GM12892 (cell line): ENCODE data around the gene KRTAP10-7.
"Not testable (repeated sequence)": the region's sequence is repeated elsewhere in the genome, so short reads cannot be mapped to it uniquely, and the experiment has no call there.

Experiments
- DNase-seq: peaks from one replicate; pipeline ENCODE4 v3.0.0; 2011; ENCODE audit not compliant: insufficient read length
- FAIRE-seq: peaks from 2 replicates; lab custom pipeline; 2011; peaks lifted over from hg19 to GRCh38; lab: Jason Lieb, UNC
- POLR2A ChIP-seq: IDR thresholded peaks from 2 replicates; pipeline ENCODE4 v1.6.1; 2011; ENCODE audit warnings: low read depth, low read length, control low read depth
- POLR2AphosphoS5 ChIP-seq: IDR thresholded peaks from 2 replicates; pipeline ENCODE4 v1.6.1; 2011; ENCODE audit warnings: low read depth, low read length, control low read depth
- TAF1 ChIP-seq: IDR thresholded peaks from 2 replicates; pipeline ENCODE4 v1.6.1; 2011; ENCODE audit warnings: low read depth, mild to moderate bottlenecking, control low read depth, low read length, borderline replicate concordance

KRTAP10-7 gene

GRCh38 chr21:44574457-44575306 lies 25.7 kb upstream of the KRTAP10-7 start:
- DNase-seq = no peak

GRCh38 chr21:44575307-44576024 lies 24.9 kb upstream of the KRTAP10-7 start:
- DNase-seq (no peak), FAIRE-seq (no peak)

More at GRCh38 chr21:44574457-44575306, 25.7 kb upstream of the KRTAP10-7 start:
- TF ChIP-seq POLR2AphosphoS5 = no peak
- no peak for TF ChIP-seq TAF1
- TF ChIP-seq POLR2A = no peak
- FAIRE-seq = no peak

GRCh38 chr21:44576025-44576420 lies 24.4 kb upstream of the KRTAP10-7 start:
- FAIRE-seq (no peak), DNase-seq (no peak)
- no peak for TF ChIP-seq TAF1
- no peak for TF ChIP-seq POLR2A
- TF ChIP-seq POLR2AphosphoS5 = no peak

More at GRCh38 chr21:44575307-44576024, 24.9 kb upstream of the KRTAP10-7 start:
- TF ChIP-seq POLR2A (no peak), POLR2AphosphoS5 (no peak), TAF1 (no peak)

- TF ChIP-seq POLR2A = no peak
- TF ChIP-seq POLR2AphosphoS5 = no peak
- TF ChIP-seq TAF1 = no peak
- DNase-seq (no peak), FAIRE-seq (no peak)
Measured at GRCh38 chr21:44578371-44579055, 21.9 kb upstream of the KRTAP10-7 start.

GRCh38 chr21:44579056-44579832 lies 21.2 kb upstream of the KRTAP10-7 start:
- no peak for DNase-seq
- FAIRE-seq = no peak
- TF ChIP-seq POLR2A (no peak), TAF1 (no peak), POLR2AphosphoS5 (no peak)

GRCh38 chr21:44579833-44580144 lies 20.6 kb upstream of the KRTAP10-7 start:
- DNase-seq (no peak), FAIRE-seq (no peak)
- no peak for TF ChIP-seq POLR2AphosphoS5
- no peak for TF ChIP-seq POLR2A
- no peak for TF ChIP-seq TAF1

GRCh38 chr21:44580231-44580821 lies 20.1 kb upstream of the KRTAP10-7 start, which contains the start of gene KRTAP10-5:
Gene KRTAP10-5, minus strand, starts transcription at chr21:44580604. Its CDS starts 26 bp downstream, at chr21:44580578.
- not testable (repeated sequence) for FAIRE-seq, DNase-seq

GRCh38 chr21:44581158-44581557 lies 19.2 kb upstream of the KRTAP10-7 start:
- no peak for TF ChIP-seq POLR2AphosphoS5
- no peak for DNase-seq
- no peak for FAIRE-seq

GRCh38 chr21:44582055-44582454 lies 18.3 kb upstream of the KRTAP10-7 start:
- TF ChIP-seq POLR2A = no peak
- no peak for TF ChIP-seq POLR2AphosphoS5
- TF ChIP-seq TAF1 = no peak
- DNase-seq (no peak), FAIRE-seq (no peak)

GRCh38 chr21:44583089-44583799 lies 17.2 kb upstream of the KRTAP10-7 start:
- TF ChIP-seq POLR2A (no peak), POLR2AphosphoS5 (no peak), TAF1 (no peak)
- no peak for FAIRE-seq
- DNase-seq = no peak

GRCh38 chr21:44583800-44584147 lies 16.6 kb upstream of the KRTAP10-7 start:
- no peak for FAIRE-seq
- TF ChIP-seq TAF1 (no peak), POLR2AphosphoS5 (no peak), POLR2A (no peak)
- no peak for DNase-seq
